GM19455 (cell line): ENCODE data around the gene MTR.

Source experiments
- ATAC-seq: cut with Tn5 transposase; IDR thresholded peaks from one replicate; pipeline ENCODE4 v1.9.1; 2021; ENCODE audit not compliant: unreplicated experiment

The MTR gene

DNA sequence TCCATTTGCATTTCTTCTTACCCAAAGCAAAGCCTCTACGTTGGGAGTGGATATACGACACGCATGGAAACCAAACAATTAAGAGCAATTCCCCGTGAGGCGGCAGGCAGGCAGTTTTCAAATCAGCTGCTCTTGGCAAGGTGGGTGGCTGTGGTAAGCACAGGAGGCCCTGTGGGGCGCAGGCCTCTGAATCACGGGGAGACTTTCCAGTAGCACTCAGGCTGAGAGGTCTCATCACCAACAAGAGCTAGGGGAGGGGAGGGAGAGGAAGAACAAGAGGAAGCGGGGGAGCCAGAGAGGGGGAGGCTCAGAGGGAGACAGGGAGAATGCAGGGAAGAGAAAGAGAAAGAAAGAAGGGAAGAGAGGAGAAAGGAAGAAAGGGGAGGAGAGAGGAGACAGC, 152.7 kb downstream of the MTR start:
- no peak for ATAC-seq

- ATAC-seq, result no peak
Measured at GRCh38 chr1:236948381-236948780, 153.3 kb downstream of the MTR start.

- ATAC-seq, result no peak
Measured at GRCh38 chr1:236948996-236949395, 153.9 kb downstream of the MTR start.

GRCh38 chr1:236950365-236950764, 155.3 kb downstream of the MTR start:
- ATAC-seq, result no peak

- no peak for ATAC-seq
Measured at GRCh38 chr1:236951672-236952071, 156.6 kb downstream of the MTR start.

- ATAC-seq, result no peak
Measured at GRCh38 chr1:236952246-236953003, 157.3 kb downstream of the MTR start.

DNA sequence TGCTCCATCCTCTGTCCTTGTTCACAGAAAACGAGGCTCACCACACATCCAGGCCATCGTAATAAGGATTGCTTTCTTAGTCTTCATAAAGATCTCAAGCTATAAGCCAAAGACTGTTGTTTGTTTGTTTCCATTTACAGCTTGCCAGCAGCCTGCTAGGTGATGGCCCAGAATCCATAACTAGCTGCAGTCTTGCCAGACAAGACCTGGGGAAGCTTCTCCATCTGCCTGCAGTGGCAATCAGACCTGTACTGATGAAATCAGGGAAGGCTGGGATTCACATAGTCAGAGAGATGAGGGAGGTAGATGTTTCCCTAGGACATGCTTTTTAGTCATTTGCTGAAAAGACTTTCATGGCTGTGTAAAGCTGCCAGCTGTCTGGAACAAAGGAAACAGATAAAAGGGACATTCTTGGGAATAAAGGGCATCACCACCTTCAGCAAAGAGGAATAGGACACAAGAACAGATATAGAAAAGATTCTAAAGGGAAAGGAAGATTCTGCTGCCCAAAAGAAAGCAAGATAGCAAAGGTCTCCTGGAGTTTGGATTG, 158.1 kb downstream of the MTR start:
- no peak for ATAC-seq
